H1 (cell line): Measurements from ENCODE around the gene TRABD2A. TPM values are rescaled to one million over a fixed set of nuclear protein-coding genes. Genes with fewer than 3 reads are reported as not detected.

Experiments
- CBX8 ChIP-seq: fragments of 300-800, 300-1000 bp; sonication (generic); IDR thresholded peaks from 2 replicates; pipeline ENCODE4 v1.7.1; 2016; ENCODE audit warnings: low read depth, low read length, borderline replicate concordance
- CHD1 ChIP-seq: IDR thresholded peaks from 2 replicates; pipeline ENCODE4 v1.6.1; 2012; ENCODE audit warnings: low read depth, low read length, improper control_type of control experiment
- HDAC6 ChIP-seq: IDR thresholded peaks from one replicate; pipeline ENCODE4 v1.7.1; 2012; ENCODE audit warnings: low read depth, mild to moderate bottlenecking, inconsistent platforms, low read length, moderate library complexity
- RFX5 ChIP-seq: IDR thresholded peaks from 2 replicates; pipeline ENCODE4 v1.6.1; 2011; ENCODE audit warnings: low read depth, low read length, improper control_type of control experiment, borderline replicate concordance
- SIX5 ChIP-seq: IDR thresholded peaks from 2 replicates; pipeline ENCODE4 v1.6.1; 2011; ENCODE audit warnings: mild to moderate bottlenecking, low read depth, low read length
- SP1 ChIP-seq: IDR thresholded peaks from 2 replicates; pipeline ENCODE4 v1.6.1; 2011; ENCODE audit warnings: low read depth, low read length
- polyA plus RNA-seq, 7 experiments: library from polyadenylated mRNA; depleted of rRNA in 3 of 7; stranded (reverse) in 5 of 7; unstranded in 2 of 7; fragments of >200 nt in 5 of 7; fragments of 200-250 nt in 2 of 7; gene quantifications; 1 replicate in 5 of 7; 2 replicates in 1 of 7; 4 replicates in 1 of 7; pipeline versions ENCODE4 v1.2.1 to v1.2.3, GENCODE V29; 2011 to 2013; ENCODE audit warnings: missing spikeins in 2 of 7, mixed read lengths in 2 of 7
- total RNA-seq: library from RNA; stranded (reverse); fragmentation: NEBNext Ultra II Directional; extraction: Animal tissue kit (Norgen Biotek cat#: 25700); gene quantifications from 2 replicates; pipeline ENCODE4 v1.2.1, GENCODE V29; 2021

TRABD2A gene
- total and polyA plus RNA-seq, 2 of the 8 experiments (the other 6 are each of a cell fraction or from before 2014, with no cell fraction given), result 17.3 to 18.6 TPM

GRCh38 chr2:84900971-84901370 is 20.1 kb upstream of the TRABD2A start (continued):
- TF ChIP-seq CBX8, result no peak
- TF ChIP-seq HDAC6, result no peak
- TF ChIP-seq SIX5, result no peak
- no peak for TF ChIP-seq RFX5
- no peak for TF ChIP-seq SP1
- TF ChIP-seq CHD1, result no peak
